Ascending aorta (tissue), 2 donors: ENCODE results near the gene LAMTOR2. TPM values are rescaled to one million over a fixed set of nuclear protein-coding genes. Genes with fewer than 3 reads are reported as not detected.

ENCODE experiments used
- DNase-seq, 2 donors: peaks; one replicate each; pipeline ENCODE4 v3.0.0-alpha.2; 2019; ENCODE audit warnings: low spot score in 2 of 2
- H3K27ac ChIP-seq, 2 donors: fragments of 200-600 bp; sonication (generic); one replicate each; pipeline ENCODE4 v1.5.1; 2016 to 2017; ENCODE audit warnings: mild to moderate bottlenecking in 1 of 2
- H3K27me3 ChIP-seq: fragments of 200-600 bp; sonication (generic); one replicate; pipeline ENCODE4 v1.5.1; 2017
- H3K36me3 ChIP-seq, 2 donors: fragments of 200-600 bp; sonication (generic); one replicate each; pipeline ENCODE4 v1.5.1; 2016
- H3K4me1 ChIP-seq, 2 donors: fragments of 200-600 bp; sonication (generic); one replicate each; pipeline ENCODE4 v1.5.1; 2016 to 2017; ENCODE audit warnings: mild to moderate bottlenecking in 1 of 2
- H3K4me3 ChIP-seq, 2 donors: fragments of 200-600 bp; sonication (generic); one replicate each; pipeline ENCODE4 v1.5.1; 2016 to 2017; ENCODE audit warnings: mild to moderate bottlenecking in 1 of 2
- H3K9me3 ChIP-seq, 2 donors: fragments of 200-600 bp; sonication (generic); one replicate each; pipeline ENCODE4 v1.5.1; 2016
- CTCF ChIP-seq, 3 experiments: fragments of 200-600 bp in 2 of 3; fragments of 450-650 bp in 1 of 3; sonication (generic) in 2 of 3; IDR thresholded peaks; one replicate each; pipeline ENCODE4 v1.5.1; 2016 to 2019; ENCODE audit warnings: antibody characterized with exemption in 3 of 3, mild to moderate bottlenecking in 1 of 3, moderate library complexity in 1 of 3
- intact Hi-C: fragments of 100-400 bp; cut with DNase I; formaldehyde crosslinking; loops from one replicate; pipeline ENCODE4 v1.15.1; 2023
- total RNA-seq: library from RNA; depleted of rRNA; stranded (reverse); fragments of >200 nt; gene quantifications from one replicate; pipeline ENCODE4 v1.1.0, GENCODE V29; 2016

LAMTOR2 gene
- total RNA-seq, 1 donor from 2014 or later: 43.9 TPM

- intact Hi-C loops: no loop called here
- H3K9me3 ChIP-seq: no peaks in the 10 kb centered on the region
- no peak for DNase-seq
- H3K27me3 ChIP-seq: no peaks in the 10 kb centered on the region
- no peak for TF ChIP-seq CTCF (IDR thresholded peaks at IDR 0.05)
- no peak overlapping the region for H3K4me3 ChIP-seq
- peaks cover 40 to 78% of the 10 kb centered on the region in 2 donors for H3K36me3 ChIP-seq
- no peak overlapping the region for H3K27ac ChIP-seq
- no peaks in the 10 kb centered on the region for H3K4me1 ChIP-seq
Measured at GRCh38 chr1:156045076-156045475, 9.5 kb upstream of the LAMTOR2 start.

GRCh38 chr1:156048663-156049258, 5.8 kb upstream of the LAMTOR2 start:
- Histone ChIP-seq H3K27me3 (no peaks in the 10 kb centered on the region), H3K27ac (no peak overlapping the region), H3K36me3 (peaks cover 21 to 47% of the 10 kb centered on the region in 2 donors), H3K4me3 (no peak overlapping the region), H3K4me1 (peaks cover 0 to 2% of the 10 kb centered on the region in 2 donors), H3K9me3 (no peaks in the 10 kb centered on the region)
- TF ChIP-seq CTCF (IDR thresholded peaks at IDR 0.05): no peak
- intact Hi-C loops: no loop called here
- DNase-seq: no peak

GRCh38 chr1:156050376-156050775, 4.2 kb upstream of the LAMTOR2 start:
- Histone ChIP-seq H3K36me3 (peaks cover 16 to 32% of the 10 kb centered on the region in 2 donors), H3K27me3 (no peaks in the 10 kb centered on the region), H3K4me1 (peaks cover 0 to 2% of the 10 kb centered on the region in 2 donors), H3K4me3 (no peak overlapping the region), H3K9me3 (no peaks in the 10 kb centered on the region), H3K27ac (no peak overlapping the region)
- TF ChIP-seq CTCF (IDR thresholded peaks at IDR 0.05): no peak
- intact Hi-C loops: loop anchor here (10.0 kb wide), 1 partner anchor 116 kb away; the partner anchor contains the start of gene KHDC4
- no peak for DNase-seq

- peaks cover 10 to 32% of the 10 kb centered on the region in 2 donors for H3K36me3 ChIP-seq
- no peak for DNase-seq
- H3K9me3 ChIP-seq: no peaks in the 10 kb centered on the region
Measured at GRCh38 chr1:156051011-156051725, 3.4 kb upstream of the LAMTOR2 start.

More at GRCh38 chr1:156051011-156051725, 3.4 kb upstream of the LAMTOR2 start:
- H3K27me3 ChIP-seq: no peaks in the 10 kb centered on the region
- TF ChIP-seq CTCF (IDR thresholded peaks at IDR 0.05): no peak
- no peak overlapping the region for H3K4me3 ChIP-seq
- intact Hi-C loops: loop anchor here (10.0 kb wide), 1 partner anchor 116 kb away; the partner anchor contains the start of gene KHDC4
- H3K27ac ChIP-seq: no peak overlapping the region
- peaks cover 0 to 7% of the 10 kb centered on the region in 2 donors for H3K4me1 ChIP-seq
